Neuronal stem cell (in vitro differentiated cells): ENCODE data around the gene PPME1.

Experiments used
- DNase-seq: peaks from one replicate; pipeline ENCODE4 v3.0.0-alpha.2; 2013; ENCODE audit warnings: low spot score
- H2AFZ ChIP-seq: one replicate; pipeline ENCODE4 v1.6.1; 2013; ENCODE audit warnings: mild to moderate bottlenecking, low read length, inconsistent platforms
- H2AK5ac ChIP-seq: 2 replicates; pipeline ENCODE4 v1.6.1; 2013; ENCODE audit warnings: low read depth, mild to moderate bottlenecking, inconsistent platforms, low read length, moderate library complexity, mixed read lengths
- H2BK120ac ChIP-seq: 2 replicates; pipeline ENCODE4 v1.6.1; 2013; ENCODE audit warnings: low read depth, mild to moderate bottlenecking, inconsistent platforms, low read length, moderate library complexity, mixed read lengths
- H2BK12ac ChIP-seq: one replicate; pipeline ENCODE4 v1.6.1; 2013; ENCODE audit warnings: low read length, inconsistent platforms
- H2BK15ac ChIP-seq: 2 replicates; pipeline ENCODE4 v1.6.1; 2013; ENCODE audit warnings: mild to moderate bottlenecking, low read length, inconsistent platforms, mixed read lengths
- H2BK5ac ChIP-seq: one replicate; pipeline ENCODE4 v1.6.1; 2013; ENCODE audit warnings: inconsistent platforms, mild to moderate bottlenecking, low read length, moderate library complexity
- H3K14ac ChIP-seq: one replicate; pipeline ENCODE4 v1.6.1; 2013; ENCODE audit warnings: low read length, inconsistent platforms
- H3K18ac ChIP-seq: 2 replicates; pipeline ENCODE4 v1.6.1; 2013; ENCODE audit warnings: low read length, inconsistent platforms
- H3K23ac ChIP-seq: 2 replicates; pipeline ENCODE4 v1.6.1; 2013; ENCODE audit warnings: low read depth, mild to moderate bottlenecking, mixed read lengths, low read length, inconsistent platforms; ENCODE audit not compliant: poor library complexity
- H3K27ac ChIP-seq: replicated peaks from 3 replicates; pipeline ENCODE4 v1.5.1; 2013; ENCODE audit warnings: low read length, inconsistent platforms
- H3K27me3 ChIP-seq, 3 experiments: 2 replicates each; pipeline ENCODE4 v1.6.1; 2013; ENCODE audit warnings: low read length in 3 of 3, mild to moderate bottlenecking in 2 of 3, inconsistent platforms in 1 of 3, low read depth in 1 of 3, mixed read lengths in 1 of 3, moderate library complexity in 1 of 3; ENCODE audit not compliant: control insufficient read depth in 3 of 3, insufficient read depth in 3 of 3
- H3K36me3 ChIP-seq, 2 donors: replicated peaks in 1 of 2; 2 replicates each; pipeline ENCODE4 v1.6.1; 2013; ENCODE audit warnings: low read length in 2 of 2; ENCODE audit not compliant: control insufficient read depth in 2 of 2, insufficient read depth in 2 of 2
- H3K4ac ChIP-seq: 2 replicates; pipeline ENCODE4 v1.6.1; 2013; ENCODE audit warnings: inconsistent platforms, mild to moderate bottlenecking, low read length, moderate library complexity
- H3K4me1 ChIP-seq, 2 donors: 1 replicate in 1 of 2; 2 replicates in 1 of 2; pipeline ENCODE4 v1.6.1; 2013; ENCODE audit warnings: low read length in 2 of 2, low read depth in 1 of 2; ENCODE audit not compliant: control insufficient read depth in 2 of 2, insufficient read depth in 1 of 2
- H3K4me2 ChIP-seq: one replicate; pipeline ENCODE4 v1.6.1; 2013; ENCODE audit warnings: mild to moderate bottlenecking, low read length, inconsistent platforms; ENCODE audit not compliant: insufficient read depth, poor library complexity, severe bottlenecking
- H3K4me3 ChIP-seq, 2 donors: 2 replicates each; pipeline ENCODE4 v1.5.1; 2013; ENCODE audit warnings: low read length in 2 of 2, mild to moderate bottlenecking in 2 of 2, inconsistent platforms in 1 of 2, moderate library complexity in 1 of 2
- H3K79me1 ChIP-seq: one replicate; pipeline ENCODE4 v1.6.1; 2013; ENCODE audit warnings: low read depth, mild to moderate bottlenecking, inconsistent platforms, low read length, moderate library complexity
- H3K9ac ChIP-seq: one replicate; pipeline ENCODE4 v1.6.1; 2013; ENCODE audit warnings: mild to moderate bottlenecking, low read depth, low read length, inconsistent platforms; ENCODE audit not compliant: poor library complexity
- H3K9me3 ChIP-seq, 2 donors: replicated peaks in 1 of 2; 2 replicates each; pipeline versions ENCODE3 to v1.6.1; 2013; ENCODE audit warnings: low read length in 2 of 2, mild to moderate bottlenecking in 2 of 2, inconsistent platforms in 1 of 2, low read depth in 1 of 2, mixed read lengths in 1 of 2, moderate library complexity in 1 of 2; ENCODE audit not compliant: control insufficient read depth in 2 of 2, insufficient read depth in 1 of 2
- H4K8ac ChIP-seq: one replicate; pipeline ENCODE4 v1.6.1; 2013; ENCODE audit warnings: low read depth, mild to moderate bottlenecking, inconsistent platforms, low read length, moderate library complexity
- H4K91ac ChIP-seq: one replicate; pipeline ENCODE4 v1.6.1; 2013; ENCODE audit warnings: low read length, low read depth, mild to moderate bottlenecking, inconsistent platforms; ENCODE audit not compliant: poor library complexity
- WGBS, 2 donors: extraction: QIAGEN DNeasy Blood & Tissue Kit; methylation state at CpG; one replicate each; pipeline ENCODE4 v1.1.7; 2013; ENCODE audit warnings: missing lambda C conversion rate in 2 of 2, mixed read lengths in 1 of 2; ENCODE audit not compliant: insufficient read length in 2 of 2, insufficient replicate concordance in 1 of 2; ENCODE audit errors: extremely low coverage in 2 of 2; 5-methylcytosine and 5-hydroxymethylcytosine counted together

PPME1 gene

GRCh38 chr11:74179234-74180052, 8.4 kb downstream of the PPME1 start:
- Histone ChIP-seq H4K91ac (no peak overlapping the region), H3K27ac (no peak overlapping the region), H3K36me3 (peaks cover 0 to 34% of the 10 kb centered on the region in 2 donors), H2BK5ac (no peak overlapping the region), H2AFZ (no peak overlapping the region), H3K9me3 (no peaks in the 10 kb centered on the region), H2BK15ac (no peak overlapping the region), H3K4me2 (no peak overlapping the region), H3K79me1 (no peaks in the 10 kb centered on the region), H3K4me1 (no peaks in the 10 kb centered on the region), H3K18ac (no peak overlapping the region), H2BK12ac (no peak overlapping the region), H3K27me3 (no peaks in the 10 kb centered on the region), H3K9ac (no peak overlapping the region), H4K8ac (no peak overlapping the region), H3K14ac (no peak overlapping the region), H3K4ac (no peak overlapping the region), H2AK5ac (no peak overlapping the region), H2BK120ac (no peak overlapping the region), H3K23ac (no peak overlapping the region), H3K4me3 (no peak overlapping the region)
- no peak for DNase-seq
- WGBS, 2 donors: no CpG with 5 or more reads among the region's 7 CpGs

GRCh38 chr11:74182635-74183034, 11.5 kb downstream of the PPME1 start:
- H3K9ac ChIP-seq: no peak overlapping the region
- no peak overlapping the region for H3K4me2 ChIP-seq
- H3K9me3 ChIP-seq: no peaks in the 10 kb centered on the region
- WGBS, 2 donors: no CpG with 5 or more reads among the region's 4 CpGs
- H2AFZ ChIP-seq: no peak overlapping the region
- no peak overlapping the region for H4K91ac ChIP-seq
- no peak overlapping the region for H3K4ac ChIP-seq
- no peak overlapping the region for H2BK5ac ChIP-seq
- no peak overlapping the region for H3K4me3 ChIP-seq
- H2AK5ac ChIP-seq: no peak overlapping the region
- H2BK12ac ChIP-seq: no peak overlapping the region
- no peak overlapping the region for H3K23ac ChIP-seq
- no peaks in the 10 kb centered on the region for H3K27me3 ChIP-seq
- no peak overlapping the region for H4K8ac ChIP-seq
- no peak overlapping the region for H3K27ac ChIP-seq
- H3K18ac ChIP-seq: no peak overlapping the region
- H3K4me1 ChIP-seq: no peaks in the 10 kb centered on the region
- no peak for DNase-seq
- no peak overlapping the region for H2BK120ac ChIP-seq
- H2BK15ac ChIP-seq: no peak overlapping the region
- H3K14ac ChIP-seq: no peak overlapping the region
- H3K36me3 ChIP-seq: peaks cover 0 to 16% of the 10 kb centered on the region in 2 donors
- H3K79me1 ChIP-seq: no peaks in the 10 kb centered on the region

- no peak overlapping the region for H2AFZ ChIP-seq
- no peaks in the 10 kb centered on the region for H3K9me3 ChIP-seq
- no peak overlapping the region for H3K4ac ChIP-seq
- no peaks in the 10 kb centered on the region for H3K27me3 ChIP-seq
- H4K8ac ChIP-seq: no peak overlapping the region
- H3K4me2 ChIP-seq: no peak overlapping the region
- no peak overlapping the region for H4K91ac ChIP-seq
- WGBS, 2 donors: no CpG with 5 or more reads among the region's 5 CpGs
- no peak overlapping the region for H3K14ac ChIP-seq
- no peak overlapping the region for H2BK5ac ChIP-seq
- H3K18ac ChIP-seq: no peak overlapping the region
- H3K4me3 ChIP-seq: no peak overlapping the region
- no peak overlapping the region for H2AK5ac ChIP-seq
- no peak overlapping the region for H3K23ac ChIP-seq
- H3K4me1 ChIP-seq: no peaks in the 10 kb centered on the region
- no peaks in the 10 kb centered on the region for H3K79me1 ChIP-seq
- H2BK120ac ChIP-seq: no peak overlapping the region
- DNase-seq: no peak
- H3K9ac ChIP-seq: no peak overlapping the region
- no peak overlapping the region for H2BK12ac ChIP-seq
- peaks cover 4 to 28% of the 10 kb centered on the region in 2 donors for H3K36me3 ChIP-seq
- no peak overlapping the region for H2BK15ac ChIP-seq
- H3K27ac ChIP-seq: no peak overlapping the region
Observed at GRCh38 chr11:74185285-74185684, 14.2 kb downstream of the PPME1 start.

GRCh38 chr11:74185695-74186094, 14.6 kb downstream of the PPME1 start:
- Histone ChIP-seq H3K36me3 (peaks cover 4 to 28% of the 10 kb centered on the region in 2 donors), H3K27me3 (no peaks in the 10 kb centered on the region), H3K79me1 (no peaks in the 10 kb centered on the region), H2AFZ (no peak overlapping the region), H3K4ac (no peak overlapping the region), H4K91ac (no peak overlapping the region), H2BK15ac (no peak overlapping the region), H2BK120ac (no peak overlapping the region), H2BK12ac (no peak overlapping the region), H3K9me3 (no peaks in the 10 kb centered on the region), H3K18ac (no peak overlapping the region), H2AK5ac (no peak overlapping the region), H3K4me2 (no peak overlapping the region), H3K4me3 (no peak overlapping the region), H3K4me1 (no peaks in the 10 kb centered on the region), H4K8ac (no peak overlapping the region), H3K23ac (no peak overlapping the region), H3K27ac (no peak overlapping the region), H3K9ac (no peak overlapping the region), H2BK5ac (no peak overlapping the region), H3K14ac (no peak overlapping the region)
- no peak for DNase-seq
- WGBS, 2 donors: no CpG with 5 or more reads among the region's 2 CpGs
